Esophagus squamous epithelium (tissue), 5 donors: ENCODE measurements around the gene PCOLCE2. TPM values are rescaled to one million over a fixed set of nuclear protein-coding genes. Genes with fewer than 3 reads are reported as not detected.

Source experiments
- DNase-seq: peaks from one replicate; lab custom pipeline; 2025; lab: John Stamatoyannopoulos, UW
- H3K27ac ChIP-seq, 4 donors: fragments of 200-600 bp; sonication (generic); one replicate each; pipeline ENCODE4 v1.5.1; 2016 to 2019; ENCODE audit warnings: mild to moderate bottlenecking in 1 of 4
- H3K27me3 ChIP-seq, 4 donors: fragments of 200-600 bp; sonication (generic); 1 replicate in 3 of 4; 2 replicates in 1 of 4; pipeline versions ENCODE4 v1.5.1 to v1.6.0; 2017 to 2021; ENCODE audit warnings: antibody characterized with exemption in 1 of 4
- H3K36me3 ChIP-seq, 3 donors: fragments of 200-600 bp; sonication (generic); one replicate each; pipeline ENCODE4 v1.5.1; 2016 to 2019
- H3K4me1 ChIP-seq, 3 donors: fragments of 200-600 bp; sonication (generic); one replicate each; pipeline ENCODE4 v1.5.1; 2017 to 2019
- H3K4me3 ChIP-seq, 4 donors: fragments of 200-600 bp; sonication (generic); 1 replicate in 3 of 4; 2 replicates in 1 of 4; pipeline ENCODE4 v1.5.1; 2016 to 2019; ENCODE audit warnings: mild to moderate bottlenecking in 2 of 4, moderate library complexity in 1 of 4
- H3K9me3 ChIP-seq, 3 donors: fragments of 200-600 bp; sonication (generic); one replicate each; pipeline ENCODE4 v1.5.1; 2016 to 2019
- CTCF ChIP-seq, 6 experiments: fragments of 450-650 bp in 4 of 6; fragments of 200-600 bp in 2 of 6; sonication (generic) in 2 of 6; IDR thresholded peaks; one replicate each; pipeline ENCODE4 v1.5.1; 2016 to 2019; ENCODE audit warnings: antibody characterized with exemption in 6 of 6, mild to moderate bottlenecking in 4 of 6, moderate library complexity in 4 of 6
- POLR2A ChIP-seq, 4 donors: fragments of 450-650 bp; IDR thresholded peaks; one replicate each; pipeline ENCODE4 v1.6.1; 2017; ENCODE audit warnings: antibody characterized with exemption in 4 of 4, mild to moderate bottlenecking in 4 of 4, moderate library complexity in 3 of 4
- WGBS, 2 donors: methylation state at CpG; one replicate each; pipeline ENCODE4 v1.1.5; 2018; 5-methylcytosine and 5-hydroxymethylcytosine counted together
- intact Hi-C: fragments of 100-400 bp; cut with DNase I; formaldehyde crosslinking; loops from one replicate; pipeline ENCODE4 v1.15.0; 2022
- total RNA-seq, 4 donors: library from RNA; depleted of rRNA; stranded (reverse); fragments of >200 nt; gene quantifications; one replicate each; pipeline ENCODE4 v1.1.0, GENCODE V29; 2016
- donor health status: DM: yes; HTN: yes; CAD: no.

Gene PCOLCE2
- total RNA-seq, 4 donors from 2014 or later, result 0.38 to 19.1 (median 6.4) TPM

- no peak for DNase-seq
- H3K4me3 ChIP-seq, result no peak overlapping the region
- H3K27ac ChIP-seq, result no peak overlapping the region
- no peaks in the 10 kb centered on the region for H3K9me3 ChIP-seq
- intact Hi-C loops, result no loop called here
- no peaks in the 10 kb centered on the region for H3K36me3 ChIP-seq
- H3K4me1 ChIP-seq, result no peaks in the 10 kb centered on the region
- whole genome bisulfite sequencing, 2 donors, result 80 to 91% methylated on average over 7 to 9 of the region's 9 CpGs
- H3K27me3 ChIP-seq, result peaks cover 0 to 15% (median 0%) of the 10 kb centered on the region in 4 donors
- TF ChIP-seq POLR2A (IDR thresholded peaks at IDR 0.05), result no peak
These were observed 7.4 kb upstream of the PCOLCE2 start for GRCh38 chr3:142896201-142896755.

- DNase-seq, result no peak
- no peaks in the 10 kb centered on the region for H3K36me3 ChIP-seq
- H3K27me3 ChIP-seq, result peaks cover 0 to 27% (median 0%) of the 10 kb centered on the region in 4 donors
- H3K4me1 ChIP-seq, result peaks cover 0 to 3% (median 0%) of the 10 kb centered on the region in 3 donors
- no peaks in the 10 kb centered on the region for H3K9me3 ChIP-seq
- 63 to 77% methylated on average over 3 of the region's 3 CpGs for WGBS, 2 donors
- no peak overlapping the region for H3K4me3 ChIP-seq
- intact Hi-C loops, result no loop called here
- TF ChIP-seq POLR2A (IDR thresholded peaks at IDR 0.05) (no peak), CTCF (IDR thresholded peaks at IDR 0.05) (no peak)
- H3K27ac ChIP-seq, result no peak overlapping the region
These were observed 5.6 kb upstream of the PCOLCE2 start for GRCh38 chr3:142894493-142894892.

GRCh38 chr3:142892714-142893113, 3.8 kb upstream of the PCOLCE2 start:
- H3K9me3 ChIP-seq, result no peaks in the 10 kb centered on the region
- peaks cover 5 to 21% (median 10%) of the 10 kb centered on the region in 3 donors for H3K4me1 ChIP-seq
- peaks cover 0 to 40% (median 0%) of the 10 kb centered on the region in 4 donors for H3K27me3 ChIP-seq
- DNase-seq, result no peak
- H3K4me3 ChIP-seq, result no peak overlapping the region
- intact Hi-C loops, result no loop called here
- TF ChIP-seq CTCF (IDR thresholded peaks at IDR 0.05) (no peak), POLR2A (IDR thresholded peaks at IDR 0.05) (no peak)
- H3K27ac ChIP-seq, result no peak overlapping the region
- 90 to 95% methylated on average over 2 of the region's 2 CpGs for WGBS, 2 donors
- H3K36me3 ChIP-seq, result no peaks in the 10 kb centered on the region

- peaks cover 5 to 24% (median 10%) of the 10 kb centered on the region in 3 donors for H3K4me1 ChIP-seq
- H3K27me3 ChIP-seq, result peaks cover 0 to 50% (median 0%) of the 10 kb centered on the region in 4 donors
- TF ChIP-seq POLR2A (IDR thresholded peaks at IDR 0.05) (no peak), CTCF (IDR thresholded peaks at IDR 0.05) (no peak)
- no peak overlapping the region for H3K4me3 ChIP-seq
- whole genome bisulfite sequencing, 2 donors, result 75 to 78% methylated on average over 2 of the region's 2 CpGs
- DNase-seq, result no peak
- no peaks in the 10 kb centered on the region for H3K9me3 ChIP-seq
- H3K27ac ChIP-seq, result no peak overlapping the region
- H3K36me3 ChIP-seq, result no peaks in the 10 kb centered on the region
- intact Hi-C loops, result no loop called here
These were observed 1.7 kb upstream of the PCOLCE2 start for GRCh38 chr3:142890592-142890991.

GRCh38 chr3:142889212-142890014, 530 bp upstream of the PCOLCE2 start:
- H3K4me3 ChIP-seq, result peak overlapping the region; percentile 36 to 68 (median 55)
- H3K9me3 ChIP-seq, result no peaks in the 10 kb centered on the region
- TF ChIP-seq POLR2A (IDR thresholded peaks at IDR 0.05) (no peak), CTCF (IDR thresholded peaks at IDR 0.05) (no peak)
- no peaks in the 10 kb centered on the region for H3K36me3 ChIP-seq
- peaks cover 5 to 24% (median 10%) of the 10 kb centered on the region in 3 donors for H3K4me1 ChIP-seq
- no peak for DNase-seq
- peak overlapping the region in 3 of 4 donors; percentile 27 to 34 (median 31) for H3K27ac ChIP-seq
- intact Hi-C loops, result no loop called here
- peaks cover 0 to 55% (median 0%) of the 10 kb centered on the region in 4 donors for H3K27me3 ChIP-seq
- whole genome bisulfite sequencing, 2 donors, result 24 to 36% methylated on average over 10 to 11 of the region's 29 CpGs
